Prostate gland (tissue), 2 donors: ENCODE measurements around the gene ZNF710.

Source experiments
- CTCF ChIP-seq, 4 experiments: fragments of 200-600 bp in 2 of 4; fragments of 450-650 bp in 2 of 4; sonication (generic) in 2 of 4; IDR thresholded peaks; 1 replicate in 3 of 4; 2 replicates in 1 of 4; pipeline ENCODE4 v1.5.1; 2016 to 2019; ENCODE audit warnings: antibody characterized with exemption in 4 of 4, mild to moderate bottlenecking in 2 of 4, moderate library complexity in 2 of 4
- POLR2A ChIP-seq: fragments of 450-650 bp; IDR thresholded peaks from one replicate; pipeline ENCODE4 v1.6.1; 2016; ENCODE audit warnings: antibody characterized with exemption, mild to moderate bottlenecking

- no peak for TF ChIP-seq CTCF (IDR thresholded peaks at IDR 0.05)
- TF ChIP-seq POLR2A = no peak
Observed at GRCh38 chr15:90062973-90063769, 62.0 kb downstream of the ZNF710 start.
